ENCODE data around the gene WDFY4.

The WDFY4 gene

DNA sequence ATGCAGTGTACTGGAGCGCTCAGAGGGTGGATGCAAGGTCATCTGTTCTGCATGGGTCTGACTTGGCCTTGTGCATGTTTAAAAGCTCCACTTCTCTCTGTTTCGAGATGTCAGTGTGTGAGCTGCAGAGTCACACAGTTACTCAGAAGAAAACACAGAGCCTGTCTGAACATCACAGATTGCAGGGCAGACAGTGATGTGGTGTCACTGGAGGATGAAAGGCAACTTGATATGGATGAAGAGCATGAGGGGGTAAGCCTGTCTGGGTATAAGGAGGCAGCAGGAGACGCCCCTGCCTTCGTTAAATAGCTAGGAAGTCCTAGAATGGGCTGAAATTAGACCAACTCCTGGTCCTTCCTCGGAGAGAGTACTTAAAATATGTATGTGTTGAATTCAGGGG, 322.5 kb downstream of the WDFY4 start:
- DNase-seq, result no peak

DNA sequence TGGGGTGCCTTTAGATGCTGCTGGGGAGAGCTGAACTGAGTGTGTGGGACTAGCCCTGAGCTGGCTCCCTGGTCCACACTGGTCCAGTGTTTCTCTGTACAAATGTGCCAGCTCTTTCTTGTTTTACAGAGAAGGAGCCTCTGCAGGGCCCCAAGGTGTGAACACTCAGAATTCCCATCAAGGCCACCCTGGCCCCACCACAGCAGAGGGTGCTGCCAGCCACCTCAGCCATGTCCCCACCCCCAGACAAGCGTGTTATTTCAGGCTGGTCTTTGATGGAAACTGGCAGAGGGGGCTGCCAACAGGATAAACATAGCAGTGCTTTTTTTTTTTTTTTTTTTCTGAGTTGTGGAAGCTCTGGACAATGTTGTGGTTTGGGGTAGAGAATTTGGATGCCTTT, 323.4 kb downstream of the WDFY4 start:
- no peak for DNase-seq

DNA sequence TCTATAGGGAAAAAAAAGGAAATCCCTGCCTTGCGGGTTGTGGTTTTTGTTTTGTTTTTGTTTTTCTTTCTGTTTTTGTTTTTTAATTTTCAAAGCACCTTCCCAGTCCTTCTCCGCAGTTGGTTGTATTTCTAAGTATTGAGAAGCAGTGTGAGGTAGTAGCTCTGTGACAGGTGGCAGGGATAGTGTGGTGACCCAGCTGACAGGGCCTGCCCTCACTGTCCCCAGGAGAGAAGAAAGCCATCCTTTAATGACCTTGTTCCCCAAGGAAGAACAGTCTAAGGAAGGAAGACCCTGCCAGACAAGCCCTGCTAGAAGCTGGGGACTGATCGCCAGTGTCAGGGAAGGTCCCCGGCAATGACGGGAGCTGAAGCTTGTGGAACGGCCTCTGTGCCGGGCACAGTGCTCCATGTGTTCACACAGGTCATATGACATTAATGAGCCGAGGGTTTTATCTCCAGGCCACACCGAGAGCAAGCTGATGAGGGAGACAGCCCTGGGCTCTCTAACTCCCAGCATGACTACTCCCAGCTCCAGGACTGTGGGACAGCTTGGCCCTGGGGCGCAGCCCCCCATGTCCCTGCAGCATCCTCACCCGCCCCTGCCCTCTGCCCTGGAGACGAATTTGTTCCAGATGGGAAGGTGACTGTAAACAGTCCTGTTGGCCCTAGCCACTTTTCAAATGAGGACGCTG, 324.0 kb downstream of the WDFY4 start:
- DNase-seq, result no peak

DNA sequence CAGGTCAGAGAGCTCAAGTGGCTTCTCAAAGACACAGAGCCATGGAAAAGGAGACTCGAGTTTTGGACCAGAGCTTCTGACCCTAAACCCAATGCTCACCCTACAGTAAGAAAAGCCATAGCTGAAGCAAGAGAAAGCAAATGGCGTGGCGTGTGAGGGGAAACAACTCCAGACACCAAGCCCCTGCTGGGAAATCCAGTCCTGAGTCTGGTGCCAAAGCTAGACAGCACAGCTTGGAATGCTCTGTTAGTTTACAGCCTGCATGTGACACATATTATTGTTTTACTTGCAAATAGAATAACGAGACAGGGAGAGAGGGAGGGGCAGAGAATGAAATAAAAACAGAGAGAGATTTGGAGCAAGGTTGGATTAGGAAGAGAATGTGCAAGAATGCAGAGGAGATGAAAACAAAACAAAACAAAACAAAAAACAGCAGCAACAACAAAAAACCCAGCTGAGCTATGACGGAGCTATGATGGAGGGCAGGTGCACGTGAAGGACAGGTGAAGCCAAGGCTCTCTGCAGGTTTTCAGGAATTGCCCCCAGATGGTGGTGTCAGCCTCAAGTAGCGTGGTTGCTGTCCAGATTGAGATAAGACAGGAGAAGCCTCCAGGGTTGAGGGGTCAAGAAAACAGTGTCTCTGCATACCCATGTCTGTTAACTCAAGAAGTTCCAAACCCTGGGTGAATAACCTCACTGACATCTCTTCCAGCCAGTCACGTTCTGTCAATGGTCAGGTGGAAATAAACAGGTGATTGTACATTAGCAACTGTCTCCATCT, 324.7 kb downstream of the WDFY4 start:
- no peak for DNase-seq

DNA sequence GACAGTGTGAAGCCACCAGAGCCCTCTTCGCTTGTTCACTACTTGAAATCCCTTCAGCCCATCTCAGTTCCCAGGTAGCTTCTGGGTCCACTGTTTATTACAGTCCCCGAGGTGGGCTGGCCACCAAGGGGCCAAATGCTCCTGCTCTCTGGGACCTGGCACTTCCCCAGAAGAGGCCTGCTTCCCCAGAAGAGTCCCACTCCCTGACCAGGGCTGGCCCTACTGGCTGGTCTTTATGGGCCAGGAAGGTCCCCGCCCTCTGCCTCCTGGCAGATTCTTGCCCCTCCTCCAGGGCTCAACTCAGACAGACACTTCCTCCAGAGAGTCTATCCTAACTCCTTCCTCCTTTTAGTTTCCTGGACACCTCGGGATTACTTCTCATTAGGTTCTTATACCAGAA, 325.6 kb downstream of the WDFY4 start:
- no peak for DNase-seq

DNA sequence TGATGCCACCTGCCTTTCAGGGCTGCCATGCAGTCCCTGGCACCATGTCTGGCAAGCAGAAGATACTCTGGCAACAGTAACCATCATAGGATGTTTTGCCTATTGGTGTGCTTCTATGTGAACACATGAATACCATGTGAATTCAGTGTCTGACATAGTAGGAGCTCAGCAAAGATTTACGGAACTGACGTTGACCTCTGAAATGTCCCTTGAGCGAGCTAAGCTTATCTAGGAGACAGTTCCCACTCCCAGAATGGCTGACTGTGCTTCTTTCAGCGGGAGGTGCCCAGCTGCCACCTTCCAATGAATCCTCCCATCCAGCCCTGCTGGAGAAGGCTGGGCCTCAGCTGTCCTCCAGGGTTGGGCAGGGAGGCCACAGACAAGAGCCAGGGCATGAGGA, 326.2 kb downstream of the WDFY4 start:
- no peak for DNase-seq

DNA sequence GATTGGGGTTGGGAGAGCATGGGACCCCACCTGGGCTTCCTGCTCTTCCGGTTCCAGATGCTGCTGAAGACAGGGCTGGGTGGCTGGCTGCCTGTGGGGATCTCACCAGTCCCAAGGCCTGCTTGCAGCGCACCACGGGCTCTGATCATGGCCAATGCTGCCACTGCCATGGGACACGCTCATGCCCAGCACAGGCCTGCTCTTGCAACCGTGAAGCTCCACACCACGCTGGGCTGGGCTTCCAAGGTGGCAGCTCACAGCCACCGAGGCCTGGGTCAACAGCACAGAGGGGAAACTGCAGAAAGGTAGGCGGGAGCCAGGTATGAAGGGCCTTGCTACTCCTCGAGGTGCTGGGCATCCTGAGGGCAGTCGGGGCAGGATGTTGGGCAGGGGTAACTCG, 327.1 kb downstream of the WDFY4 start:
- DNase-seq, result no peak

DNA sequence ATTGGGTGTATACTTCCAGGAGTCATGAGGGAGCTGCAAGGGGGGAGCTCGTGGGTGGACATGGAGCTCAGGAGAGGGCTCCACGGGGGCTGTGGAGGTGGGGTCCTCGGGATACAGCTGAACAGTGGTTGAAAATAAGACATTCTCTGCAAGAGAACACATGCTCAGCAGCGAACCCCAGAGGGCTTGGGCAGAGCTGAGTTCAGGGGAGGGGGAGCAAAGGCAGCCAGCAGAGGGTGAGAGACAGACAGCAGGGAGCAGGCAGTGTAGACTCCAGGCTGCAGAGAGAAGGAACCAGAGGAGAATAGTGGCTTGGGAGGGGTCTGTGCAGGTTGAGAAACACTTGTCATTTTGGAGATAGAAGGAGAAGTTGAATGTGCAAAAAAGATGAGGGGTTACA, 327.9 kb downstream of the WDFY4 start:
- no peak for DNase-seq

DNA sequence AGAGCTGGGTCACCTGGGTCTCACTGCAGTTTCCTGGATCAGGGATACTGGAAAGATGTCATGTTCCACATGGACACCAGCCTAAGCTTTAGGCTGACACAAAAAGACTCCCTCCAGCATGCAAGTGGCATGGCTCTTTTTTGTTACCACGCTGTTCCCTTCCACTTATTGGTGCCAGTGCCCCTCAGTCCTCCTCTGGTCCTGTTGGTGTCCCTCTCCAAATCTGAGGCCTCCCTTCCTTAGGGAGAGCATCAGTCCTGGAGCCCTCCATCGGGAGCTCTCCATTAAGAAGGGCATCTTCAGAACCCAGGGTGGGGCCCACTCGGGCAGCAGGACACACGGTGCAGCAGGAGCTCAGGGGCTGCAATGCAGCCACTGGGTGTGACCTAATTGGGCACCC, 331.0 kb downstream of the WDFY4 start:
- no peak for DNase-seq

DNA sequence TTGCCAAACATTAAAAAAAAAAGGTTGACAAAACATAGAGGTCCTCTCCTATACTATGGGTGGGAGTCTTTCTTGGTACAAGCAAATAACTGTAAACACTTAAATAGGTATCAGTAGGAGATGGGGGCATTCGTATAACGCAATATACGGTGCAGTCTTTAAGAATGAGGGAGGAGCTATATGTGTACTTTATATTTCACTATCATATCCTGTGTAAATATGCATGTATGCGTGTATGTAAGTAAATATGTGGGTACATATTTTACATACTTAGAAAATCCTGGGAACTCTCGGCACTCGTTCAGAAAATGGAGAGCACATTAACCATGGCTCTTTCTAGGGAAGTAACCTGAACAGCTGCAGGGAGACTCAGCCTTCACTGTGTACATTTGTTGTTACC, 337.0 kb downstream of the WDFY4 start:
- no peak for DNase-seq

DNA sequence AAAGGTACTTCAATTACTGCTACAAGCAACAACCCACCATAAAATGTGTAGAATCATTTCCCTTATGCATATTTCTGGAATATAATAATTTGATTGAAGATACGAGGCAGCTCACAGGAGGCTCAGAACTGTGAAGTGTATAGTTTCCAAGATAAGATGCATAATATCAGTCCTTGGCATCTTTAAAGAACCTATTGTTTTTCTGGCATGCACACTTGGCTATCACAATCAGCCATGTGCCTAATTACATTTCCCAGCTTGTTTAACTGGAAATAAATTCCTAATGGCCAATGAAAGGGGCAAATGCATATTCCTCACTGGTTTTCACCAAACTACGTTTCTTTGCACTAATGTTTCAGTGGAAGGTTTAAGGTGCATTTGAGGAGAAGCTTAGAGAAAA, 338.4 kb downstream of the WDFY4 start:
- no peak for DNase-seq

DNA sequence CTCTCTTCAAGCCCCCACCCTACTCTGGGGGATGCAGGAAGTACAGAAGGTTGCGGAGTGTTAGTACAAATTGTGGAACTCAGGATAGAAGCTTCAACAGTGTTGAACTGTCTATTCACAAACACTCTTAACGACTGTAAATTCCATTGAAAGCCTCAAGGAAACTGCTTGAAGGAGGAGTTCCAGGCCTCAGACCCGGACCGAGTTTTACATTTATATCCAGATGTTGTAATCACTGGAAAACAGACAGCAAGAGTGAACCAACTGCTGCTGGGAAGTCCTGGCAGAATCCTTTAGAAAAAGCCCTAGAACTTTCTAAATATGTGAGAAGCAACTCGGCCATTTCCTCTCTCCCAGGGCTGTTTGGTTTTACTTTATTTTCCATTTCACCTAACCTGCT, 339.1 kb downstream of the WDFY4 start:
- no peak for DNase-seq

DNA sequence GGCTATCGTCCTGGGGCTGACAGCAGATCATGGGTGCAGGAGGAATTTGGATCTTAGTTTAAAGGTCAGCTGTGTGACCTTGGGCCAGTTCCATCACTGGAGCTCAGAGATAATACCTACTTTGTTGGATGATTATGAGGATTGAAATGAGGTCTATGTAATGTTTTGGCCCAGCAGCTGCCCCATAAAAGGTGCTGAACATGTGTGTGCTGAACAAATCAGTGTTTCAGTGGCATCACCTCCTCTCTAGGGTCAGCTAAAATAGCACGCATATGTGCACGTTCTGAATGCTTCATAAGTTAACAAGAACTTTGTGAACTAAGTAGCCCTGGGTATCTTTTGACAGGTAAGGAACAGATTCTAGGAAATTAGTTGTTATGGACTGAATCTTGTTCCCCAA, 339.8 kb downstream of the WDFY4 start:
- DNase-seq, result no peak

DNA sequence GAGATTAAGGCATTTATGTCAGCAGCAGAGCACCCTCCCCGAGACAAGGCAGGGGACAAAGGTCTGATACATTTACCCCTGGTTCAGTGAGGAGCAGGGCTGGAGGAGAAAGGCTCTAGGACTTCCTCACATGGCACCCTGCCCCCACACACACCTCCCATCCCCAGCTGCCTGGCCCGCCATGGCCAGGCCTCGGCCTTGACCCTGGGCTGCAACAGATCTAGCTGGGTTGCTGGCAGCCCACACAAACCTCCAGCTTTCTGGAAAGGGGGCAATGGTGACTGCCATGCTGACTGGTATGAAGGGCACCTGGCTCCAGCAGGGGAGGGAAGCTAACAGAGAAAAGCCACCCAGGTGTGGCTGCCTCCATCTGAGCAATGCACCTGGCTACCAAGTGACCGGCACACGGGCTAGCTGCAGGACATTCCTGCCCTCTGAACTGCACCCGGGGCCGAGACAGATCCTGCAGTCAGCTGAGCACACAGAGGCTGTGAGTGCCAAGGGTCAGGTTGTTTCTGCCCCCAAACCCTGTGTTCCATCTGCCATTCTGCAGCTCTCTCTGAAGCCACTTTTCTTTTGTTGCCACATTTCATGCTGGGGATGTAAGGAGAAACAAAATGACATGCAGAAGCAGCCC, 340.8 kb downstream of the WDFY4 start:
- no peak for DNase-seq

DNA sequence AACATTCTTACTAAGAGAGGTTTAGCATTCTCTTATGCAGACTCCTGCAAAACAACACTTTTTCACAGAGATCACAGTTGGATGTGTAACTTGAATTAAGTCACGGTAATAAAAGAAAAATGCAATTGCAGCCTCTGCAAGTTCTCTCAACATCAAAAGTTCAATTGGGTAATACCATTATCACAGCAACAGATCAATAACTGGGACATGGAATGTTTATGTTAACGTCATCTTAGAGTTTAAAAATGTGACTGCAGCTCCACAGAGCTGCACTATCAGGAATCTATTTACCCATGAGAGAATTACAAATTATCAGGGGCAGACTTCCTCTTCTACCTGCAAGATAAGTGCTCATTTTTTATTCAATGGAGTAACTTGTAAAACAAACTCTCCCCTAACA, 344.0 kb downstream of the WDFY4 start:
- DNase-seq, result no peak

DNA sequence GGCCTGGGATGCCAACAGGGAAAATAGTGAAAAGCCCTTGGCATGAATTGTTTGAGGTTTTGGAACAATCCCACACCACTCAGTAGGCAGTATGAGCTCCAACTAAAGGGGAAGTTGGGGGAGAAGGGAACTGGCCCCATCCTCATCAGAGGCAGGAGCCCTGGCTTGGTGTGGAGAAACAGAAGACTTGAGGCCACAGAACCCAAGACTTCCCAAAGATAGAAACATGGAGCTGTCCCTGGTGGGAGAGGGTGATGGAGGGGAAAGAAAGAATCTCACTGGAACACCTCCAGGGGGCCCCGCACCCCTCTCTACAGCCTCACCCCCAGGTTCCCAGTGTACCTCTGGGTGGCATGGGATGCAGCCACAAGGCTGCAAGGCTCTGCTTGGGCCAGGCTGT, 345.0 kb downstream of the WDFY4 start:
- no peak for DNase-seq
